Stimulated activated CD4-positive, alpha-beta T cell treated with anti-CD3 and anti-CD28 coated beads, Interleukin-4, amount 100 ng/mL, for 24 hours (primary cell): ENCODE data around the gene SERINC2.
A peak's percentile ranks its signal among the peaks of the same experiment; 100 is the strongest.
"Not testable (repeated sequence)": the region's sequence is repeated elsewhere in the genome, so short reads cannot be mapped to it uniquely, and the experiment has no call there.

ENCODE experiments used
- DNase-seq: peaks from one replicate; pipeline ENCODE4 v3.0.0-alpha.2; 2020

The SERINC2 gene

GRCh38 chr1:31386576-31387243 is 26.3 kb upstream of the SERINC2 start:
- not testable (repeated sequence) for DNase-seq

DNA sequence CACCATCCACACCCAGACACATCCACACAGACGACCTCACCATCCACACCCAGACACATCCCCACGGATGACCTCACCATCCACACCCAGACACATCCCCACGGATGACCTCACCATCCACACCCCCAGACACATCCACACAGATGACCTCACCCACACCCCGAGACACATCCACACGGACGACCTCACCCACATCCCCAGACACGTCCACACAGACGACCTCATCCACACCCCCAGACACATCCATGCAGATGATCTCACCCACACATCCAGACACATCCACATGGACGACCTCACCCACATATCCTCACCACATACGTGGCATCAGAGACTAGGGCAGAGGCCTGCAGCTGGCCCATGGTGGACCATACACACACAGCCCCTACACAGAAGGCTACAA is 25.4 kb upstream of the SERINC2 start:
- DNase-seq: no peak

DNA sequence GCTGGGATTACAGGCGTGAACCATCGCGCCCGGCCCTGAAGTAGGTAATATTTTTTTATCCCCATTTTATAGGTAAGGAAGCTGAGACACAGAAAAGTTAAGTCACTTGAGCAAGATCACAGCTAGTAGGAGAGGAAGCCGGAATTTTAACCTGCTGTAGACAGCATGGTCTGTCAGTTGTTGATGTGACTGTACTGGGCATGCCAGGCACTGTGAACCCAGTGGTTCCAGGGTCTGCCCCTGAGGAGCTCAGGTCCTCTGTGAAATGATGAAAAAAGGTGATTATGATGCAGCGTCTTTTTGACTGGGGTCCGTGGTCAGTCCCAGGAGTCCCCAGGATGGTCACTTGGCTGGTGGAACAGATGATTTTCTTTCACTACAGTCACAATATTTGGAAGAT is 23.4 kb upstream of the SERINC2 start:
- DNase-seq: no peak

- DNase-seq: no peak
These were observed 22.9 kb upstream of the SERINC2 start for GRCh38 chr1:31390071-31390470.

- no peak for DNase-seq
These were observed 19.6 kb upstream of the SERINC2 start for GRCh38 chr1:31393463-31393862.

- peak; percentile 83 for DNase-seq
These were observed 18.3 kb upstream of the SERINC2 start for GRCh38 chr1:31394584-31395193.

DNA sequence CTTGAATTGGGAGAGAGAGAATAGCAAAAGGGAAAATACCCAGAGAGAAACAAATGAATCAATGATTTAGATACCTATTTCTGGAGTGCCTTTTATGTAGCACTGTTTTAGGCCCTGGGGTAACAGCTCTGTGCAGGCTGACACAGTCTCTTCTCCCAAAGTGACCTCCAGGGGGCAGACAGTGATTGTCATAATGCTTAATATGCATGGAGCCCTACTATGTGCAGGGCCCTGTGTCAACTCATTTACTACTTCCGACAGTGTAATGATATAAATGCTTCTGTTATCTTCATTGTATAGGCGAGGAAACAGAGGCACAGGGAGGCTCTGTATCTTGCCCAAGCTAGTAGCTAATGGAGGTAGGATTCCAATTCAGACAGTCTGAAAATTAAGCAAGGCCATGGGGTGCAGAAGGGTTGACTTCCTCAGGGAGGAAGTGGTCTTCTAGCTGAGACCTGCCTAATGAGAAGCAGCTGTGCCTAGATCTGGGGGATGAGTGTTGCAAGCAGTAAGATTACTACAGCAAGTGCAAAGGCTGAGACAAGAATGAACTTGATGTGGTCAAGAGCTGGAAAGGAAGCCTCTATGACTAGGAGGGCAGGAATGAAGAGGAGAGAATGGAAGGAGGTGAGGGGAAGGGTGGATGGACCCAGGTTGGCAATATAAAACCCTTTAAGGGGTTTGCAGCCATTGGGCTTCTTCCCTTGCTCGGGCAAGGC is 16.2 kb upstream of the SERINC2 start:
- DNase-seq: no peak

DNA sequence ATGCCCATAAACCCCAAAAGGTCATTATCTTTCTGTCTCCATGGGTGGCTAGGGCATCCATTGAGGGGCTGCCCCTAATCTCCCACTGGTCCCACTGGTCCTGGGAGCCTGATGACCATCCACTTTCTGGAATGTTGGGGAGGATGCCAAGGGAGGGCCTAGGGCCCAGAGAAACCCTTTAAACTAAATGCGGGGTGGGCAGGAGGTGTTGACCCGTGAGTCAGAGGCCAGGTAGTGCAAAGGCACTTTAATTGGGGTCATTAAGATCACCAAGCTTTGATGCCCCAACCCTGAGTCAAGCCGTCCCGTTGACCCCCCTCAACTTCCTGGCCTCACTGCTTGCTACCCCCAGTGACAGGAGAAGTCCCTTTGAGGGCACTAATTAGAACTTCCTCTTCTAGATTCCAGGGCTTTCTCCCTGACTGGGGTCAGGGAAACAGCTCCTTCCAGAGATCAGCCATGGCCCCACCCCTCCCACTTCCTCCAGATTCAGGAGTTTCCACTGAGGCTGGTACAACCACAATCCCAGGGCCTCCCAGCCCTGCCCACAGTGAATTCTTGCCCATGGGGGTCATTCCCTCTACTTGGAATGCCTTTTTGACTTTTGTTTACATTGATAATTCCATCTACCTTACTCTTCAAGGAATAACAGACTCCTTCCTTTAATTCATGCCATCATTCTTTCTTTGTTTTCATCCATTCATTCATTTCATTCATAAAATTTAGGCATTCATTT is 15.5 kb upstream of the SERINC2 start:
- DNase-seq: no peak

GRCh38 chr1:31398246-31398645 is 14.8 kb upstream of the SERINC2 start:
- DNase-seq: no peak

GRCh38 chr1:31399976-31400375 is 13.0 kb upstream of the SERINC2 start:
- DNase-seq: no peak

DNA sequence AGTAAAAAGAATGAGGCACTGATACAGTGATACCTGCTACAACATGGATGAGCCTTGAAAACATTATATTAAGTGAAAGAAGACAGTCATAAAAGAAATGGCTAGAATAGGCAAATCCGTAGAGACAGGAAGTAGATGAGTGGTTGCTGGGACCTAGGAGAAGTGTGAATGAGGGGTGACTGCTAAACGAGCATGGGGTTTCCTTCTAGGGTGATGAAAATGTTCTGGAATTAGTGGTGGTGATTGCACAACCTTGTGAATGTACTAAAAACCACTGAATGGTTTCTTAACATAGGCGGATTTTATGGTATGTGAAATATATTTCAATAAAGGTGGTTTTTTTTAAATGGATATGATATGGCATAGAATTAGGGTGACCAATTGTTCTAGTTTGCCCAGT is 12.6 kb upstream of the SERINC2 start:
- no peak for DNase-seq

DNA sequence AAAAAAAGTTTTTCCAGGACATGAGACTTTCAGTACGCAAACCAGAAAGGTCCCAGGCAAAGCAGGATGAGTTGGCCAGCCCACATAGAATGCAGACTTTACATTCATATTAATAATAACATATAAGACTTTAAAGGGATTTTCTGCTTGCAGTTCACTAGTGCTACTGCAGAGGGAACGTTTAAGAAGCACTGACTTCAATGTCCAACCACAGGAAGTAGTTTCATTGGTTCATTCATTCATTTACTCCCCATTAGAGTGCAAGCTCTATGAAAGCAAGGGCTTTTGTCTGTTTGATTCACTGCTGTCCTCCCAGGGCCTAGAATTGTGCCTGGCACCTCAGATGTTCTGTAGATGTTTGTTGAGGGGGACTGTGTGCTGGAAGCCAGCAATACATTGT is 11.8 kb upstream of the SERINC2 start:
- DNase-seq: no peak

- DNase-seq: no peak
These were observed 7.3 kb upstream of the SERINC2 start for GRCh38 chr1:31405578-31406245.

- DNase-seq: no peak
These were observed 5.9 kb upstream of the SERINC2 start for GRCh38 chr1:31407029-31407626.

- no peak for DNase-seq
These were observed 4.2 kb upstream of the SERINC2 start for GRCh38 chr1:31408788-31409318.

- no peak for DNase-seq
These were observed 2.8 kb upstream of the SERINC2 start for GRCh38 chr1:31409946-31410858.

GRCh38 chr1:31410871-31411270 is 2.1 kb upstream of the SERINC2 start:
- no peak for DNase-seq

DNA sequence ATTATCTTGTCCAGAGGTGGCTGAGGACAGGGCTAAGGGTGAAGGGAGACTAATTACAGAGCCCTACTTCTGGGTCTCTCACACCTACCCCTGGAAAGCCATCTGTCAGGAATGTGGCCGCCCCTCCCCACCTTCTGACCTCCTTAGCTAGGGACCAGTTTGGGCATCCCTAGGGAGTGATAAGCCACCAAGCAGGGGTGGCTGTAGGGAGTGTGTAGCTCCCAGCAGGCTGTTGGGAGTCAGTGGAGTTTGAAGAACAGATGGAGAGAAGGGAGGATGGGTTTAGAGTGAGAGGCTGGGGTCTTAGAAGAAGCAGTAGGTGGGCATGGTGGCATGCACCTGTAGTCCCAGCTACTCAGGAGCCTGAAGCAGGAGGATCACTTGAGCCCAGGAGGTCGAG is 808 bp upstream of the SERINC2 start:
- DNase-seq: no peak

DNA sequence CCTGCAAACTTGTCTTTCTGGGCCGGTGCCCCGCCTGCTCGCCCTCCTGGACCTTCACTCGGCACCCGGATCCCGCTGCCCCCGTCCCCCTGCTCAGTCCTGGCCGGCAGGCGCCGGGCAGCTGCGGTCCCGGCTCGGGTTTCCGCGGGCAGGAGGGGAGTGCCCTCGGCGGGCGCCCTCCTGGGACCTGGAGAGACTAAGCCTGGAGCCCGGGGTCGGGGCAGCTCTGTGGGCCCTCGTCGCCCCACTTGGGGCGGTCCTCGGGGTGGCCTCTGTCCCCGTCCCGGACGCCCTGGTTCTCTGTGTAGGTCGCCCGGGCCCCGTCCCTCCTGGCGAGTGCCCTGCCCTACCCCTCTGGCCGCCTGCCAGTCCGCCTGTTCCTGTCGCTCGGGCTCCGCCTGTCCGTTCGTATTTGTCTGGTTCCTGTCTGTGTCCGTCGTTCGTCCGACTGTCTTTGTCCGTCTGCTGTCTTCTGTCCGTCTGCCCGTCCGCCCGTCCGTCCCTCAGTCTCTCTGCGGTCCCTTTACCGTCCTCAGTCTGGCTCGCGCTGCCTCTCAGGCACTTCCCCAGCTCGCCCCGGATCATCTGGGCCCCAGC is 490 bp downstream of the SERINC2 start:
- no peak for DNase-seq

DNA sequence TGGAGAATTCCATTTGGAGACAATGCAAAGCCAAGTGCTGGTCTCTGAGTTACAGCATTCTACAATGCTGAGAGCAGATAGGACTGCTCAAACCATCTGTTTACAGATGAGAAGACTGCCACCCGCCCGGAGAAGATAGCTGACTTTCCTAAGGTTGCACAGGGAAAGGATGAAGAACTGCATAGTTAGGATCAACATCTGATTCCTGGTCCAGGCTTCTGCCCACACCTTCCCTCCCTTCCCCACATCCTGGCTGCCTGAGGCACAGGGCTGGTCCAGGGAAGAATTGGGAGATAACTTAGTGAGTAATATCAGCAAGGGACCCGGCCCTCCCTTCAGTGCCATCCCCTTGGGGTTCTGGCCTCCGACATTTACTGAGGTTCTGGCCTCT is 2.0 kb downstream of the SERINC2 start:
- no peak for DNase-seq

DNA sequence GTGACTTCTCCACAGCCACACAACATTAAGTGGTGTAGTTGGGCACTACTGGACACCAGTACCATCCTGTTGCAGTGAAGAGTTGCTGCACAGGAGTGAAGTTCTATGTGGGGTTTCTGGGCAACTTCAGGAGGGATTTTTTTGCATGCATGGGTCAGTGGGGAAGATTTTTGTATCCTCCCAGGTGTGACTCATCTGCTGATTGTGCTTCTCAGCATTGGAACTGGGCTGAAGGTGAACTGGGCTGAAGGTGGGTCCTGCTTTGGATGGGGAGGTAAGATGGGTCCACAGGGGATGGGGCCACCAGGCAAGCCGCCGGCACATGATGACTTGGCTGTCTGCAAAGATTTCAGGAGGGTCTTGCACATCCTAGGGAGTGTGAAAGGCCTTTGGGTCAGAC is 2.6 kb downstream of the SERINC2 start:
- no peak for DNase-seq
